ENCODE data around the gene MRM1.
A peak's percentile ranks its signal among the peaks of the same experiment; 100 is the strongest.

Gene MRM1

GRCh38 chr17:36601303-36602029, at the start of gene MRM1:
TSS of gene MRM1 (plus strand) at chr17:36601583. CDS start at chr17:36601811, 228 bp downstream.
- CTCF ChIA-PET: interaction anchor here (0.5 to 4.0 kb wide), 3 partner anchors 24 to 638 kb away, joined by 3 to 20 read pairs (median 3); no protein-coding TSS in a partner anchor
- peak; percentile 87 for DNase-seq (ENCODE audit: extremely low spot score)
- TF ChIP-seq ELF4 (IDR thresholded peaks at IDR 0.05) (peak; percentile 95), PKNOX1 (IDR thresholded peaks at IDR 0.05) (no peak), L3MBTL2 (conservative IDR thresholded peaks at IDR 0.05) (peak; percentile 69)
- POLR2A ChIA-PET: interaction anchor here (0.6 to 3.0 kb wide), 17 partner anchors 9 to 757 kb away, joined by 3 to 36 read pairs (median 4); partner anchors contain the start of genes DHRS11, GGNBP2, MYO19 and PIGW

- DNase-seq (ENCODE audit: extremely low spot score): no peak
- CTCF ChIA-PET: no interaction called here
- TF ChIP-seq BHLHE40 (IDR thresholded peaks at IDR 0.05; ENCODE audit: borderline replicate concordance): no peak
- TF ChIP-seq PKNOX1 (IDR thresholded peaks at IDR 0.05): no peak
- TF ChIP-seq CTBP1 (IDR thresholded peaks at IDR 0.05; ENCODE audit: borderline replicate concordance): no peak
- TF ChIP-seq SP1 (IDR thresholded peaks at IDR 0.05): no peak
- no peak for TF ChIP-seq ARNT (IDR thresholded peaks at IDR 0.05)
- no peak for TF ChIP-seq ELF4 (IDR thresholded peaks at IDR 0.05)
- no peak for TF ChIP-seq HDGF (IDR thresholded peaks at IDR 0.05; ENCODE audit: borderline replicate concordance)
- TF ChIP-seq NFRKB (IDR thresholded peaks at IDR 0.05): no peak
- no peak for TF ChIP-seq L3MBTL2 (conservative IDR thresholded peaks at IDR 0.05)
- no peak for TF ChIP-seq FOXK2 (IDR thresholded peaks at IDR 0.05)
- TF ChIP-seq TARDBP (IDR thresholded peaks at IDR 0.05): no peak
- TF ChIP-seq ZNF384 (IDR thresholded peaks at IDR 0.05): no peak
- no peak for TF ChIP-seq LEF1 (IDR thresholded peaks at IDR 0.05; ENCODE audit: borderline replicate concordance)
- no peak for TF ChIP-seq SUZ12 (IDR thresholded peaks at IDR 0.05)
- TF ChIP-seq FOXA1 (IDR thresholded peaks at IDR 0.05): no peak
- TF ChIP-seq FOXM1 (IDR thresholded peaks at IDR 0.05; ENCODE audit: borderline replicate concordance): no peak
- POLR2A ChIA-PET: interaction anchor here (0.6 kb wide), 1 partner anchor 68 kb away, joined by 3 read pairs; no protein-coding TSS in a partner anchor
Observed at GRCh38 chr17:36553459-36553858, 47.9 kb upstream of the MRM1 start.

GRCh38 chr17:36566081-36566480, 35.3 kb upstream of the MRM1 start:
- DNase-seq (ENCODE audit: extremely low spot score): no peak
- ChIA-PET POLR2A (interaction anchor here (1.8 kb wide), 1 partner anchor 35 kb away, joined by 7 read pairs; the partner anchor contains the start of gene MRM1), CTCF (interaction anchor here (0.6 kb wide), 1 partner anchor 24 kb away, joined by 3 read pairs; no protein-coding TSS in a partner anchor)
- no peak for TF ChIP-seq FOXA1 (IDR thresholded peaks at IDR 0.05)
- no peak for TF ChIP-seq L3MBTL2 (conservative IDR thresholded peaks at IDR 0.05)
- no peak for TF ChIP-seq FOXK2 (IDR thresholded peaks at IDR 0.05)
- no peak for TF ChIP-seq SUZ12 (IDR thresholded peaks at IDR 0.05)
- no peak for TF ChIP-seq FOXM1 (IDR thresholded peaks at IDR 0.05; ENCODE audit: borderline replicate concordance)
- no peak for TF ChIP-seq ELF4 (IDR thresholded peaks at IDR 0.05)
- no peak for TF ChIP-seq ZNF384 (IDR thresholded peaks at IDR 0.05)
- no peak for TF ChIP-seq PKNOX1 (IDR thresholded peaks at IDR 0.05)
- TF ChIP-seq SP1 (IDR thresholded peaks at IDR 0.05): no peak
- no peak for TF ChIP-seq BHLHE40 (IDR thresholded peaks at IDR 0.05; ENCODE audit: borderline replicate concordance)
- no peak for TF ChIP-seq HDGF (IDR thresholded peaks at IDR 0.05; ENCODE audit: borderline replicate concordance)
- TF ChIP-seq TARDBP (IDR thresholded peaks at IDR 0.05): no peak
- no peak for TF ChIP-seq CTBP1 (IDR thresholded peaks at IDR 0.05; ENCODE audit: borderline replicate concordance)
- no peak for TF ChIP-seq NFRKB (IDR thresholded peaks at IDR 0.05)
- no peak for TF ChIP-seq ARNT (IDR thresholded peaks at IDR 0.05)
- TF ChIP-seq LEF1 (IDR thresholded peaks at IDR 0.05; ENCODE audit: borderline replicate concordance): no peak

GRCh38 chr17:36575028-36575427, 26.4 kb upstream of the MRM1 start:
- ChIA-PET CTCF (no interaction called here), POLR2A (no interaction called here)
- TF ChIP-seq TARDBP (IDR thresholded peaks at IDR 0.05) (no peak), SP1 (IDR thresholded peaks at IDR 0.05) (no peak), LEF1 (IDR thresholded peaks at IDR 0.05; ENCODE audit: borderline replicate concordance) (no peak), FOXA1 (IDR thresholded peaks at IDR 0.05) (no peak), BHLHE40 (IDR thresholded peaks at IDR 0.05; ENCODE audit: borderline replicate concordance) (no peak), FOXM1 (IDR thresholded peaks at IDR 0.05; ENCODE audit: borderline replicate concordance) (no peak), NFRKB (IDR thresholded peaks at IDR 0.05) (no peak), FOXK2 (IDR thresholded peaks at IDR 0.05) (no peak), ARNT (IDR thresholded peaks at IDR 0.05) (no peak), CTBP1 (IDR thresholded peaks at IDR 0.05; ENCODE audit: borderline replicate concordance) (no peak), L3MBTL2 (conservative IDR thresholded peaks at IDR 0.05) (no peak), HDGF (IDR thresholded peaks at IDR 0.05; ENCODE audit: borderline replicate concordance) (no peak), PKNOX1 (IDR thresholded peaks at IDR 0.05) (no peak), ZNF384 (IDR thresholded peaks at IDR 0.05) (no peak), ELF4 (IDR thresholded peaks at IDR 0.05) (no peak), SUZ12 (IDR thresholded peaks at IDR 0.05) (no peak)

GRCh38 chr17:36576793-36577192, 24.6 kb upstream of the MRM1 start:
- ChIA-PET POLR2A (no interaction called here), CTCF (no interaction called here)
- TF ChIP-seq L3MBTL2 (conservative IDR thresholded peaks at IDR 0.05) (no peak), SP1 (IDR thresholded peaks at IDR 0.05) (no peak), HDGF (IDR thresholded peaks at IDR 0.05; ENCODE audit: borderline replicate concordance) (no peak), PKNOX1 (IDR thresholded peaks at IDR 0.05) (no peak), FOXM1 (IDR thresholded peaks at IDR 0.05; ENCODE audit: borderline replicate concordance) (no peak), ZNF384 (IDR thresholded peaks at IDR 0.05) (no peak), FOXA1 (IDR thresholded peaks at IDR 0.05) (no peak), ARNT (IDR thresholded peaks at IDR 0.05) (no peak), FOXK2 (IDR thresholded peaks at IDR 0.05) (no peak), LEF1 (IDR thresholded peaks at IDR 0.05; ENCODE audit: borderline replicate concordance) (no peak), SUZ12 (IDR thresholded peaks at IDR 0.05) (no peak), TARDBP (IDR thresholded peaks at IDR 0.05) (no peak), ELF4 (IDR thresholded peaks at IDR 0.05) (no peak), NFRKB (IDR thresholded peaks at IDR 0.05) (no peak), BHLHE40 (IDR thresholded peaks at IDR 0.05; ENCODE audit: borderline replicate concordance) (no peak)

More at GRCh38 chr17:36575028-36575427, 26.4 kb upstream of the MRM1 start:
- no peak for DNase-seq (ENCODE audit: extremely low spot score)

More at GRCh38 chr17:36576793-36577192, 24.6 kb upstream of the MRM1 start:
- DNase-seq (ENCODE audit: extremely low spot score): no peak

Data from HEK293T (cell line).